A549 (cell line): ENCODE data around the gene UBE2G2. TPM values are rescaled to one million over a fixed set of nuclear protein-coding genes. Genes with fewer than 3 reads are reported as not detected.
"Not testable (repeated sequence)": the region's sequence is repeated elsewhere in the genome, so short reads cannot be mapped to it uniquely, and the experiment has no call there.

Source experiments
- ATAC-seq, 2 experiments: fragments of 200-7000 bp in 1 of 2; fragments of >200 bp in 1 of 2; cut with Nextera tagmentation in 1 of 2; cut with Tn5 transposase in 1 of 2; 3 replicates each; pipeline versions ENCODE4 v1.8.0 to v1.9.1; 2018 to 2020; ENCODE audit warnings: mild to moderate bottlenecking in 1 of 2, moderate library complexity in 1 of 2
- CTCF ChIA-PET: fragments of 300-600 bp; sonication (Branson Sonifier 250); formaldehyde crosslinking; extraction: SDS; loops from one replicate; lab custom pipeline; 2021; ENCODE audit warnings: antibody characterized with exemption, inconsistent platforms; lab: Yijun Ruan, JAX
- POLR2A ChIA-PET: fragments of 350-600 bp; formaldehyde crosslinking; extraction: SDS; loops from one replicate; lab custom pipeline; 2021; ENCODE audit warnings: antibody characterized with exemption, inconsistent platforms; lab: Yijun Ruan, JAX
- DNase-seq, 2 experiments: peaks; one replicate each; pipeline versions ENCODE4 v3.0.0 to v3.0.0-alpha.2; 2011 to 2016; ENCODE audit warnings: low read depth in 1 of 2, low spot score in 1 of 2
- FAIRE-seq: peaks from 2 replicates; lab custom pipeline; 2011; peaks lifted over from hg19 to GRCh38; lab: Jason Lieb, UNC
- H3K27ac ChIP-seq, 2 experiments: fragments of >200 bp; sonication (Bioruptor Twin); formaldehyde crosslinking; 3 replicates each; pipeline ENCODE4 v1.5.1; 2016 to 2017
- H3K4me1 ChIP-seq: fragments of >200 bp; sonication (Bioruptor Twin); formaldehyde crosslinking; 3 replicates; pipeline ENCODE4 v1.6.1; 2016
- H3K4me2 ChIP-seq: fragments of >200 bp; sonication (Bioruptor Twin); formaldehyde crosslinking; 3 replicates; pipeline ENCODE4 v1.6.1; 2016
- H3K4me3 ChIP-seq: fragments of >200 bp; sonication (Bioruptor Twin); formaldehyde crosslinking; 3 replicates; pipeline ENCODE4 v1.5.1; 2016
- H3K9me3 ChIP-seq: fragments of >200 bp; sonication (Bioruptor Twin); formaldehyde crosslinking; 3 replicates; pipeline ENCODE4 v1.6.1; 2016
- BCL3 ChIP-seq: fragments of >200 bp; sonication (Bioruptor Twin); formaldehyde crosslinking; IDR thresholded peaks from 3 replicates; pipeline ENCODE4 v1.6.1; 2016
- CEBPB ChIP-seq, 2 experiments: fragments of >200 bp in 1 of 2; sonication (Bioruptor Twin) in 1 of 2; formaldehyde crosslinking in 1 of 2; IDR thresholded peaks; 2 replicates each; pipeline ENCODE4 v1.6.1; 2012 to 2016
- CHD4 ChIP-seq: fragments of 200-600 bp; sonication (generic); IDR thresholded peaks from 2 replicates; pipeline ENCODE4 v1.6.1; 2016; ENCODE audit warnings: antibody characterized with exemption, mild to moderate bottlenecking, borderline replicate concordance
- EP300 ChIP-seq, 2 experiments: fragments of >200 bp; sonication (Bioruptor Twin); formaldehyde crosslinking; IDR thresholded peaks; 2 replicates in 1 of 2; 3 replicates in 1 of 2; pipeline ENCODE4 v1.6.1; 2016 to 2017
- MYC ChIP-seq: IDR thresholded peaks from 2 replicates; pipeline ENCODE4 v1.6.1; 2012; ENCODE audit warnings: mild to moderate bottlenecking, inconsistent platforms, low read length, improper control_type of control experiment, borderline replicate concordance
- NR3C1 ChIP-seq: fragments of >200 bp; sonication (Bioruptor Twin); formaldehyde crosslinking; IDR thresholded peaks from 3 replicates; pipeline ENCODE4 v1.6.1; 2017
- POLR2A ChIP-seq: IDR thresholded peaks from 2 replicates; pipeline ENCODE4 v1.6.1; 2012; ENCODE audit warnings: mild to moderate bottlenecking, low read length
- POLR2AphosphoS2 ChIP-seq: conservative IDR thresholded peaks from 2 replicates; pipeline ENCODE4 v1.6.1; 2012; ENCODE audit warnings: low read length, improper control_type of control experiment, inconsistent platforms
- RAD21 ChIP-seq, 2 experiments: fragments of >200 bp in 1 of 2; sonication (Bioruptor Twin) in 1 of 2; formaldehyde crosslinking in 1 of 2; IDR thresholded peaks in 1 of 2; conservative IDR thresholded peaks in 1 of 2; 2 replicates in 1 of 2; 3 replicates in 1 of 2; pipeline ENCODE4 v1.6.1; 2012 to 2018; ENCODE audit warnings: inconsistent platforms in 1 of 2
- RARB ChIP-seq: fragments of 250-450 bp; sonication (Bioruptor Pico); IDR thresholded peaks from 2 replicates; pipeline ENCODE4 v1.8.0; 2021; ENCODE audit warnings: mild to moderate bottlenecking, moderate library complexity
- SREBF2 ChIP-seq: fragments of 450-650 bp; IDR thresholded peaks from 2 replicates; pipeline ENCODE4 v1.6.1; 2014; ENCODE audit warnings: mild to moderate bottlenecking, moderate library complexity
- TFCP2L1 ChIP-seq: fragments of 250-450 bp; sonication (Bioruptor Pico); IDR thresholded peaks from 2 replicates; pipeline ENCODE4 v1.5.0; 2021; ENCODE audit warnings: mild to moderate bottlenecking
- ZC3H11A ChIP-seq: fragments of 450-650 bp; IDR thresholded peaks from 2 replicates; pipeline ENCODE4 v1.6.1; 2014; ENCODE audit warnings: antibody characterized with exemption, mild to moderate bottlenecking
- ZFP36 ChIP-seq: fragments of 450-650 bp; IDR thresholded peaks from 2 replicates; pipeline ENCODE4 v1.6.1; 2014; ENCODE audit warnings: borderline replicate concordance; ENCODE audit not compliant: partially characterized antibody
- ZNF302 ChIP-seq: fragments of 250-450 bp; sonication (Bioruptor Pico); IDR thresholded peaks from 2 replicates; pipeline ENCODE4 v1.9.0; 2021; ENCODE audit warnings: inconsistent platforms, mild to moderate bottlenecking, moderate library complexity
- WGBS: methylation state at CpG from one replicate; pipeline ENCODE4 v1.1.6; 2017; ENCODE audit errors: missing lambda C conversion rate; 5-methylcytosine and 5-hydroxymethylcytosine counted together
- polyA plus RNA-seq, 4 experiments: library from polyadenylated mRNA; depleted of rRNA in 3 of 4; stranded (reverse); fragments of >200 nt; fragmentation: RNase III in 1 of 4; extraction: RNeasy Plus Mini Kit Qiagen cat#74134 plus additional on column Dnase treatment in 1 of 4; gene quantifications; 2 replicates in 3 of 4; 3 replicates in 1 of 4; pipeline ENCODE4 v1.2.3, GENCODE V29; 2011 to 2017
- TF ChIP-seq, protein P1 (sequence below): fragments of 150-350 bp; IDR thresholded peaks from 2 replicates; pipeline ENCODE4 v1.6.1; 2014; ENCODE audit warnings: low read depth, mild to moderate bottlenecking, low read length
- TF ChIP-seq, protein P2 (sequence below): fragments of >200 bp; sonication (Bioruptor Twin); formaldehyde crosslinking; IDR thresholded peaks from 3 replicates; pipeline ENCODE4 v1.5.1; 2016
- TF ChIP-seq, protein P3 (sequence below): fragments of 250-450 bp; sonication (Bioruptor Pico); IDR thresholded peaks from 2 replicates; pipeline ENCODE4 v1.5.0; 2021; ENCODE audit warnings: mild to moderate bottlenecking, moderate library complexity, borderline replicate concordance

The UBE2G2 gene
- polyA plus RNA-seq, 2 of the 4 experiments (the other 2 are of a cell fraction) = 56.9 to 68.2 TPM

DNA sequence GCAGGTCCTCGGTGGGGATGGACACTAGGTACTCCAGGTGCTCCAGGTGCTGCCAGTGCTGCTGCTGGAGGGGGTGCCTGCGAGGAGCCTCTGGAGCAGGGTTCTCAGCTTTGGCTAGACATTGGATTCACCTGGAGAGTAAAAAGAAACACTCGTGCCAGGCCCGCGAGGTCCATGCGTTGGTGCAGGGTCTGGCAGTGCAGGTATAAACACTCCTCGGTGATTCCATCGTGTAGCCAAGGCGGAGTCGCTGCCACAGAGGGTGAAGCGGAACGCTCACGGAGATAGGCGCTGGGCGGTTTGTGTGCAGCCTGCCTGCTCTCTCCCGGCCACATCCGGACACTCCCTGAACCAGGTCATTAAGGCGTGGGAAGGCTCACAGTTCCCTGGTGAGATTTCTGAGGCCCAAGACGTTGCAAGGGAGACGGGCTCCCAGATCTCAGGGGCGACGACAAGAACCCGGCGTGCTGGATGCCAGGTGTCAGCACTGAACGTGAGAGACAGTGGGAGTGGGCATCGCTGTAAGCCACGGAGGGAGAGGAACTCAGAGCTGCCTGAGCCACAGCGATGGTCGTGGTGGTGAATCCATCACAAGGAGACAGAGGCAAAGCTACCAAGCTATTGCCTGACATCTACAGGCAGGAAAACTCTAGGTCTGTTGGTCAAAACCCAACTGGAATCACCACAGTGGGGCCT is 33.5 kb upstream of the UBE2G2 start:
- no peak for FAIRE-seq

GRCh38 chr21:44834231-44834950 is 32.8 kb upstream of the UBE2G2 start:
- Histone ChIP-seq H3K9me3 (peaks cover 7% of the 10 kb centered on the region; the same call in 2 of the 3 replicates), H3K4me3 (no peak overlapping the region), H3K4me1 (0 out of 3 replicates have a peak, but pooled peaks cover 7% of the 10 kb centered on the region), H3K4me2 (no peak overlapping the region), H3K27ac (no peak overlapping the region)
- no peak for TF ChIP-seq ZFP36
- TF ChIP-seq POLR2A = no peak
- TF ChIP-seq, protein P1, sequence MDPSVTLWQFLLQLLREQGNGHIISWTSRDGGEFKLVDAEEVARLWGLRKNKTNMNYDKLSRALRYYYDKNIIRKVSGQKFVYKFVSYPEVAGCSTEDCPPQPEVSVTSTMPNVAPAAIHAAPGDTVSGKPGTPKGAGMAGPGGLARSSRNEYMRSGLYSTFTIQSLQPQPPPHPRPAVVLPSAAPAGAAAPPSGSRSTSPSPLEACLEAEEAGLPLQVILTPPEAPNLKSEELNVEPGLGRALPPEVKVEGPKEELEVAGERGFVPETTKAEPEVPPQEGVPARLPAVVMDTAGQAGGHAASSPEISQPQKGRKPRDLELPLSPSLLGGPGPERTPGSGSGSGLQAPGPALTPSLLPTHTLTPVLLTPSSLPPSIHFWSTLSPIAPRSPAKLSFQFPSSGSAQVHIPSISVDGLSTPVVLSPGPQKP = no peak
- CTCF ChIA-PET = no interaction called here
- DNase-seq (no peak), ATAC-seq (no peak), FAIRE-seq (no peak)
- POLR2A ChIA-PET = no interaction called here
- 73% methylated on average over 17 of the region's 26 CpGs for WGBS

More for the DNA sequence above, 33.5 kb upstream of the UBE2G2 start:
- TF ChIP-seq, protein P2, sequence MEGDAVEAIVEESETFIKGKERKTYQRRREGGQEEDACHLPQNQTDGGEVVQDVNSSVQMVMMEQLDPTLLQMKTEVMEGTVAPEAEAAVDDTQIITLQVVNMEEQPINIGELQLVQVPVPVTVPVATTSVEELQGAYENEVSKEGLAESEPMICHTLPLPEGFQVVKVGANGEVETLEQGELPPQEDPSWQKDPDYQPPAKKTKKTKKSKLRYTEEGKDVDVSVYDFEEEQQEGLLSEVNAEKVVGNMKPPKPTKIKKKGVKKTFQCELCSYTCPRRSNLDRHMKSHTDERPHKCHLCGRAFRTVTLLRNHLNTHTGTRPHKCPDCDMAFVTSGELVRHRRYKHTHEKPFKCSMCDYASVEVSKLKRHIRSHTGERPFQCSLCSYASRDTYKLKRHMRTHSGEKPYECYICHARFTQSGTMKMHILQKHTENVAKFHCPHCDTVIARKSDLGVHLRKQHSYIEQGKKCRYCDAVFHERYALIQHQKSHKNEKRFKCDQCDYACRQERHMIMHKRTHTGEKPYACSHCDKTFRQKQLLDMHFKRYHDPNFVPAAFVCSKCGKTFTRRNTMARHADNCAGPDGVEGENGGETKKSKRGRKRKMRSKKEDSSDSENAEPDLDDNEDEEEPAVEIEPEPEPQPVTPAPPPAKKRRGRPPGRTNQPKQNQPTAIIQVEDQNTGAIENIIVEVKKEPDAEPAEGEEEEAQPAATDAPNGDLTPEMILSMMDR = no peak
- no peak for TF ChIP-seq CHD4
- TF ChIP-seq RAD21 (conservative IDR thresholded peaks at IDR 0.05 in 1 of 2, IDR thresholded peaks at IDR 0.05 in 1 of 2) = peak in 1 of 2 experiments; percentile 24; a peak in 2 of 5 replicates
- no peak for TF ChIP-seq SREBF2
- Histone ChIP-seq H3K9me3 (no peaks in the 10 kb centered on the region; the same call in 2 of the 3 replicates), H3K4me2 (no peak overlapping the region), H3K4me3 (no peak overlapping the region), H3K4me1 (0 out of 3 replicates have a peak, but pooled peaks cover 7% of the 10 kb centered on the region), H3K27ac (no peak overlapping the region)
- DNase-seq (peak in 1 of 2 experiments; percentile 21), ATAC-seq (peak in 1 of 2 experiments; percentile 26; a peak in 1 of 6 replicates)
- ChIA-PET POLR2A (no interaction called here), CTCF (no interaction called here)
- WGBS = 84% methylated on average over 28 of the region's 29 CpGs

DNA sequence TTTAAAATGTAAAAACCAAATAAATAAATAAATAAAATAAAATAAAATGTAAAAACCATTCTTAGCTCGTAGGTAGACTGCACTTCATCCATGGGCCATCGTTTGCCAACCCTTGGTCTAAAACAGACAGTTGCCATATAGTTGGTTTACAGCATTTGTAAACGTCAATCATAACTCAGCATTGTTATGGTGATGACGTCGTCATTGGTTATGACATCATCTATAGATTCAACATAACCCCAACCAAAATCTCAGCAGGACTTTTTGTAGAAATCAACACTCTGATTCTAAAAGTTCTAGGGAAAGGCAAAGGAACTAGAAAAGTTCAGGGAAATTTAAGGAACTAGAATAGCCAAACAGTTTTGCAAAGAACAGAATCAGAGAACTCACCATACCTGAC is 32.0 kb upstream of the UBE2G2 start:
- Histone ChIP-seq H3K27ac (no peak overlapping the region), H3K4me2 (no peak overlapping the region), H3K4me3 (no peak overlapping the region), H3K9me3 (peaks cover 14% of the 10 kb centered on the region; the same call in 2 of the 3 replicates), H3K4me1 (0 out of 3 replicates have a peak, but pooled peaks cover 7% of the 10 kb centered on the region)
- no peak for DNase-seq
- ChIA-PET POLR2A (no interaction called here), CTCF (no interaction called here)
- TF ChIP-seq RARB (CRISPR knock-in tag) = no peak
- TF ChIP-seq ZC3H11A = no peak
- TF ChIP-seq TFCP2L1 (CRISPR knock-in tag) = no peak
- TF ChIP-seq EP300 (IDR thresholded peaks at IDR 0.05) = no peak
- TF ChIP-seq BCL3 = no peak
- no peak for TF ChIP-seq ZNF302 (CRISPR knock-in tag)
- TF ChIP-seq MYC = no peak
- no peak for TF ChIP-seq NR3C1
- TF ChIP-seq, protein P2 = no peak
- TF ChIP-seq, protein P3, sequence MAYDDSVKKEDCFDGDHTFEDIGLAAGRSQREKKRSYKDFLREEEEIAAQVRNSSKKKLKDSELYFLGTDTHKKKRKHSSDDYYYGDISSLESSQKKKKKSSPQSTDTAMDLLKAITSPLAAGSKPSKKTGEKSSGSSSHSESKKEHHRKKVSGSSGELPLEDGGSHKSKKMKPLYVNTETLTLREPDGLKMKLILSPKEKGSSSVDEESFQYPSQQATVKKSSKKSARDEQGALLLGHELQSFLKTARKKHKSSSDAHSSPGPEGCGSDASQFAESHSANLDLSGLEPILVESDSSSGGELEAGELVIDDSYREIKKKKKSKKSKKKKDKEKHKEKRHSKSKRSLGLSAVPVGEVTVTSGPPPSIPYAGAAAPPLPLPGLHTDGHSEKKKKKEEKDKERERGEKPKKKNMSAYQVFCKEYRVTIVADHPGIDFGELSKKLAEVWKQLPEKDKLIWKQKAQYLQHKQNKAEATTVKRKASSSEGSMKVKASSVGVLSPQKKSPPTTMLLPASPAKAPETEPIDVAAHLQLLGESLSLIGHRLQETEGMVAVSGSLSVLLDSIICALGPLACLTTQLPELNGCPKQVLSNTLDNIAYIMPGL (CRISPR knock-in tag) = no peak
- no peak for TF ChIP-seq CEBPB (IDR thresholded peaks at IDR 0.05)
- no peak for TF ChIP-seq SREBF2
- TF ChIP-seq POLR2AphosphoS2 = no peak
- whole genome bisulfite sequencing = 67% methylated on average over 5 of the region's 5 CpGs
- no peak for FAIRE-seq
- no peak for ATAC-seq

DNA sequence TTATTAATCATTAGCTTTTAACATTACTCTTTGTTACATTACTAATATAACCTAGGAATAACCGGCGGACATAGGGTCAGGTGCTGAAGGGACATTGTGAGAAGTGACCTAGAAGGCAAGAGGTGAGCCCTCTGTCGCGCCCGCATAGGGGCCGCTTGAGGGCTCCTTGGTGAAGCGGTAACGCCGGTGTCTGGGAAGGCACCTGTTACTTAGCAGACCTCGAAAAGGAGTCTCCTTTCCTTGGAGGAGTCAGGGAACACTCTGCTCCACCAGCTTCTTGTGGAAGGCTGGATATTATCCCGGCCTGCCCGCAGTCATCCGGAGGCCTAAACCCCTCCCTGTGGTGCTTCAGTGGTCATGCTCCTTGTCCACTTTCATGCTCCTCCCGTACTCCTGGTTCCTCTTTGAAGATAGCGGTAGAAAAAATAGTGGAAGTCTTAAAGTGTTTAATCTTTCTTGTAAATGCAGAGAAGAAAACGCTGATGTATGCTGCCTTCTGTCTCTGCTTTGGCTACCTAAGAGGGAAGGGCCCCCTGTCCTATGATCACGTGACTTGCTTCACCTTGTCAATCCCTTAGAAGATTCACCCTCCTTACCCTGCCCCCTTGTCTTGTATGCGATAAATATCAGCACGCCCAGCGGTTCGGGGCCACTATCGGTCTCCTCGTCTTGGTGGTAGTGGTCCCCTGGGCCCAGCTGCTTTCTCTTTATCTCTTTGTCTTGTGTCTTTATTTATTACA is 31.1 kb upstream of the UBE2G2 start:
- POLR2A ChIA-PET, ATAC-seq, H3K4me2 ChIP-seq, FAIRE-seq, H3K4me1 ChIP-seq, CTCF ChIA-PET, H3K4me3 ChIP-seq, H3K27ac ChIP-seq, DNase-seq: not testable (repeated sequence)
- WGBS = 82% methylated on average over 23 of the region's 23 CpGs
- H3K9me3 ChIP-seq = peaks cover 24% of the 10 kb centered on the region; the same call in 2 of the 3 replicates
